GM12878 (cell line): Measurements from ENCODE around the gene KRT14. TPM values are rescaled to one million over a fixed set of nuclear protein-coding genes. Genes with fewer than 3 reads are reported as not detected.
A peak's percentile ranks its signal among the peaks of the same experiment; 100 is the strongest.

Source experiments
- ATAC-seq: fragments of 200-7000 bp; cut with Tn5 transposase; 3 replicates; pipeline ENCODE4 v1.9.1; 2020; ENCODE audit warnings: mild to moderate bottlenecking, moderate library complexity
- BruUV-seq: library from RNA; stranded (reverse); fragments of 400-500 nt; replicated peaks from 2 replicates; lab custom pipeline; 2021; lab: Mats Ljungman, UMichigan
- CTCF ChIA-PET: fragments of 300-600 bp; sonication (Branson Sonifier 250); formaldehyde crosslinking; extraction: SDS; loops from one replicate; lab custom pipeline; 2021; ENCODE audit warnings: inconsistent platforms; lab: Yijun Ruan, JAX
- POLR2A ChIA-PET: fragments of 350-600 bp; formaldehyde crosslinking; extraction: SDS; loops from one replicate; lab custom pipeline; 2021; ENCODE audit warnings: inconsistent platforms; lab: Charles Lee
- RAD21 ChIA-PET: fragments of 300-600 bp; sonication (Branson Sonifier 250); formaldehyde crosslinking; loops from one replicate; lab custom pipeline; 2023; ENCODE audit warnings: antibody characterized with exemption; ENCODE audit not compliant: unreplicated experiment; lab: Charles Lee
- SMC1A ChIA-PET: fragments of 300-600 bp; sonication (Branson Sonifier 250); formaldehyde crosslinking; loops from one replicate; lab custom pipeline; 2023; ENCODE audit not compliant: unreplicated experiment, uncharacterized antibody; lab: Charles Lee
- DNase-seq: peaks from one replicate; pipeline ENCODE4 v3.0.0-alpha.2; 2011; ENCODE audit warnings: low read depth, low spot score
- FAIRE-seq: peaks from 3 replicates; lab custom pipeline; 2011; peaks lifted over from hg19 to GRCh38; lab: Jason Lieb, UNC
- H2AFZ ChIP-seq: 2 replicates; pipeline ENCODE4 v1.6.0; 2011; ENCODE audit warnings: low read depth, low read length, control low read depth; ENCODE audit not compliant: control insufficient read depth
- H3K27ac ChIP-seq: 2 replicates; pipeline ENCODE4 v1.5.1; 2011; ENCODE audit warnings: control low read depth; ENCODE audit not compliant: control insufficient read depth, insufficient read depth
- H3K27me3 ChIP-seq, 2 experiments: replicated peaks in 1 of 2; 2 replicates each; pipeline versions ENCODE4 v1.6.0 to v1.6.1; 2011; ENCODE audit warnings: low read length in 1 of 2; ENCODE audit not compliant: control insufficient read depth in 2 of 2, insufficient read depth in 2 of 2
- H3K36me3 ChIP-seq, 2 experiments: 2 replicates each; pipeline ENCODE4 v1.5.1; 2011; ENCODE audit warnings: low read length in 1 of 2; ENCODE audit not compliant: control insufficient read depth in 2 of 2, insufficient read depth in 2 of 2
- H3K4me1 ChIP-seq: 2 replicates; pipeline ENCODE4 v1.6.1; 2011; ENCODE audit warnings: mild to moderate bottlenecking, low read length, moderate library complexity, mixed read lengths; ENCODE audit not compliant: control insufficient read depth, insufficient read depth
- H3K4me2 ChIP-seq: 2 replicates; pipeline ENCODE4 v1.6.0; 2011; ENCODE audit warnings: control low read depth; ENCODE audit not compliant: control insufficient read depth, insufficient read depth
- H3K4me3 ChIP-seq: fragments of 200-600 bp; sonication (generic); 2 replicates; pipeline ENCODE4 v1.5.1; 2016
- H3K79me2 ChIP-seq: 2 replicates; pipeline ENCODE4 v1.6.0; 2011; ENCODE audit warnings: low read length; ENCODE audit not compliant: control insufficient read depth, insufficient read depth
- H3K9ac ChIP-seq: 2 replicates; pipeline ENCODE4 v1.8.0; 2011; ENCODE audit warnings: low read length, control low read depth, mixed read lengths; ENCODE audit not compliant: control insufficient read depth, insufficient read depth
- H3K9me3 ChIP-seq: replicated peaks from 3 replicates; pipeline ENCODE4 v1.5.1; 2011; ENCODE audit warnings: mild to moderate bottlenecking, low read length; ENCODE audit not compliant: control insufficient read depth, insufficient read depth
- H4K20me1 ChIP-seq: 2 replicates; pipeline ENCODE4 v1.6.0; 2011; ENCODE audit not compliant: control insufficient read depth, insufficient read depth
- BHLHE40 ChIP-seq, 2 experiments: fragments of 450-650 bp in 1 of 2; IDR thresholded peaks; 2 replicates each; pipeline ENCODE4 v1.6.1; 2011 to 2017; ENCODE audit warnings: low read depth in 2 of 2, borderline replicate concordance in 1 of 2, improper control_type of control experiment in 1 of 2, low read length in 1 of 2, mild to moderate bottlenecking in 1 of 2
- CREB1 ChIP-seq: IDR thresholded peaks from 2 replicates; pipeline ENCODE4 v1.6.1; 2012; ENCODE audit warnings: low read depth, mild to moderate bottlenecking, inconsistent platforms
- CREM ChIP-seq: IDR thresholded peaks from 2 replicates; pipeline ENCODE4 v1.6.1; 2014; ENCODE audit warnings: antibody characterized with exemption, low read depth
- EZH2 ChIP-seq: IDR thresholded peaks from 2 replicates; pipeline ENCODE4 v1.6.1; 2012; ENCODE audit warnings: low read depth, mild to moderate bottlenecking, control low read depth, inconsistent platforms, low read length, borderline replicate concordance; ENCODE audit not compliant: control insufficient read depth
- GABPA ChIP-seq: IDR thresholded peaks from 2 replicates; pipeline ENCODE4 v1.6.1; 2014; ENCODE audit warnings: antibody characterized with exemption, low read depth, mild to moderate bottlenecking, inconsistent platforms
- MTA2 ChIP-seq: fragments of 450-650 bp; IDR thresholded peaks from 2 replicates; pipeline ENCODE4 v1.6.1; 2016; ENCODE audit warnings: low read depth, mild to moderate bottlenecking, moderate library complexity
- POLR2A ChIP-seq: IDR thresholded peaks from 2 replicates; pipeline ENCODE4 v1.6.1; 2011; ENCODE audit warnings: low read depth, mild to moderate bottlenecking, low read length
- RUNX3 ChIP-seq: IDR thresholded peaks from 2 replicates; pipeline ENCODE4 v1.6.1; 2012; ENCODE audit warnings: low read length, inconsistent platforms
- SIX5 ChIP-seq: IDR thresholded peaks from 2 replicates; pipeline ENCODE4 v1.6.1; 2011; ENCODE audit warnings: mild to moderate bottlenecking, low read depth, low read length, moderate library complexity; ENCODE audit not compliant: severe bottlenecking
- SMC3 ChIP-seq: IDR thresholded peaks from 2 replicates; pipeline ENCODE4 v1.6.1; 2011; ENCODE audit warnings: low read length, improper control_type of control experiment, borderline replicate concordance
- SPI1 ChIP-seq: IDR thresholded peaks from 2 replicates; pipeline ENCODE4 v1.6.1; 2011; ENCODE audit warnings: low read depth, mild to moderate bottlenecking, low read length, moderate library complexity, borderline replicate concordance; ENCODE audit not compliant: insufficient read depth
- ZSCAN29 ChIP-seq: fragments of 450-650 bp; IDR thresholded peaks from 2 replicates; pipeline ENCODE4 v1.6.1; 2017; ENCODE audit warnings: mild to moderate bottlenecking, moderate library complexity
- WGBS: methylation state at CpG from one replicate; pipeline ENCODE4 v1.1.6; 2016; ENCODE audit warnings: low lambda C conversion rate; ENCODE audit not compliant: insufficient replicate concordance, insufficient coverage; ENCODE audit errors: missing lambda C conversion rate; 5-methylcytosine and 5-hydroxymethylcytosine counted together
- in situ Hi-C: fragments of 300-500 bp; cut with MboI; formaldehyde crosslinking; loops from 9 replicates; pipeline ENCODE4 v1.14.3; 2018; ENCODE audit warnings: mixed read lengths
- intact Hi-C: fragments of 100-400 bp; cut with micrococcal nuclease; formaldehyde crosslinking; loops from one replicate; pipeline ENCODE4 v1.14.2; 2022; ENCODE audit not compliant: unreplicated experiment
- polyA plus RNA-seq, 11 experiments: library from polyadenylated mRNA; depleted of rRNA in 4 of 11; unstranded in 6 of 11; stranded (reverse) in 5 of 11; fragments of >200 nt; fragmentation: Nextera tagmentation in 4 of 11; fragmentation: Illumina TruSeq in 1 of 11; extraction: Ambion mirVana in 4 of 11; extraction: Trizol in 1 of 11; gene quantifications; 1 replicate in 1 of 11; 2 replicates in 10 of 11; pipeline versions ENCODE4 v1.2.1 to v1.2.3, GENCODE V29; 2011 to 2016; ENCODE audit warnings: inconsistent platforms in 2 of 11, missing spikeins in 2 of 11, low read depth in 1 of 11
- total RNA-seq, 4 experiments: library from RNA; depleted of rRNA in 3 of 4; stranded (reverse); fragments of >200 nt in 3 of 4; fragmentation: Illumina TruSeq in 1 of 4; extraction: Trizol in 1 of 4; gene quantifications; 2 replicates each; pipeline versions ENCODE4 v1.2.1 to v1.2.3, GENCODE V29; 2013 to 2021
- TF ChIP-seq, protein P1 (sequence below): fragments of 450-650 bp; IDR thresholded peaks from 2 replicates; pipeline ENCODE4 v1.6.1; 2017; ENCODE audit warnings: mild to moderate bottlenecking, moderate library complexity
- TF ChIP-seq, protein P2 (sequence below): fragments of 450-650 bp; IDR thresholded peaks from 2 replicates; pipeline ENCODE4 v1.6.1; 2016; ENCODE audit warnings: mild to moderate bottlenecking, moderate library complexity, borderline replicate concordance

Gene KRT14
- total and polyA plus RNA-seq, 10 of the 15 experiments (the other 5 are each of a cell fraction or from before 2014, with no cell fraction given), result 1.5 TPM; not detected in 9

DNA sequence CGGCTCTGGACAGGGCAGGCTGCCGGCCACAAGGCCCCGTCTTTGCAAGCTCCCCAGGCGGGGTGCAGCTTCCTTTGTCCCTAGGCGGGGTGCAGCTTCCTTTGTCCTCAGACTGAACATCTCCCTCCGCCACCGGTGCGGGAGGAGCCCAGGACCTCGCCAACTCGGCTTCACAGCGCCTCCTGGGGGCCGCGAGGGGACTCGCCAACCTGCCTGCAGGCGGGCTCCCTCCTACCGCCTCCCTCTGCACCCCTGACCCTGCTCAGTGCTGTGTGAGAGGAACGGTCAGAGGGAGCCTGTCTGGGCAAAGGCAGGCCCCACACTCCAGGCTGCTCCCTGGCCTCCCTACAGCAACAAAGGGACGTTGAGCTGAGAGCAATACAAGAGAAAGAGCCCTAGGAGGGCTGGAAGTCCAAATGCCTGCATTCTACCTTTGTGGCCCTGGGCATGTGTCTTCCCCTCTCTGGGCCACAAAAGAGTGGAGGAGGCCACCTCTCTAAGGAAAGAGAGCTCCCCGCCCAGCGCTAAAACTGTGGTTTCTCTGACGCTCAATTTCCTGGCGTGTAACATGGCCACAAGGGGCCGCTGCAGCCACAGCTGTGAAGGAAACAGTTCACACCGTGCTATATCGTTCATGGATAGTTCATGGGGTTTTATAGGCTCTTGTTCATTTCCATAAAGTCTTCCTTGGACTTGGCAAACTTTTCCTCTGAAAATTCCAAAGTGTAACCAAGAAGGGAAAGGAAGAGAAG lies 37.7 kb downstream of the KRT14 start:
- 2% methylated on average over 25 of the region's 25 CpGs for WGBS
- in situ Hi-C loops (loop anchor here (5.0 kb wide), 2 partner anchors 113 to 642 kb away; no protein-coding TSS in a partner anchor), intact Hi-C loops (loop anchor here (1.0 to 2.0 kb wide), 5 partner anchors 99 to 746 kb away; no protein-coding TSS in a partner anchor)
- DNase-seq (peak; percentile 12), ATAC-seq (peak; percentile 95), FAIRE-seq (peak; percentile 76)
- no peak overlapping the region for H3K27ac ChIP-seq
- no peaks in the 10 kb centered on the region for H3K4me1 ChIP-seq
- no peak overlapping the region for H3K4me3 ChIP-seq
- H3K9me3 ChIP-seq, result no peaks in the 10 kb centered on the region; the same call in 2 of the 3 replicates
- no peak overlapping the region for H3K9ac ChIP-seq
- no peaks in the 10 kb centered on the region; a peak in 2 of 4 replicates for H3K27me3 ChIP-seq
- ChIA-PET SMC1A (interaction anchor here (0.6 to 5.3 kb wide), 23 partner anchors 9 to 933 kb away, joined by 3 to 34 read pairs (median 4); no protein-coding TSS in a partner anchor), RAD21 (interaction anchor here (0.9 to 3.3 kb wide), 16 partner anchors 10 to 933 kb away, joined by 3 to 32 read pairs (median 6); no protein-coding TSS in a partner anchor), CTCF (interaction anchor here (0.6 to 6.3 kb wide), 47 partner anchors 9 to 1021 kb away, joined by 3 to 146 read pairs (median 5); partner anchors contain the start of gene EIF1), POLR2A (interaction anchor here (1.1 kb wide), 1 partner anchor 638 kb away, joined by 3 read pairs; no protein-coding TSS in a partner anchor)
- H3K36me3 ChIP-seq, result no peaks in the 10 kb centered on the region
- BruUV-seq, result no TSS peak
- no peak overlapping the region; the same call in 1 of the 2 replicates for H2AFZ ChIP-seq
- no peaks in the 10 kb centered on the region for H4K20me1 ChIP-seq
- H3K4me2 ChIP-seq, result no peak overlapping the region
- H3K79me2 ChIP-seq, result no peaks in the 10 kb centered on the region
- TF ChIP-seq RUNX3 (peak; percentile 83), SMC3 (peak; percentile 74), BHLHE40 (IDR thresholded peaks at IDR 0.05; ENCODE audit: borderline replicate concordance in 1 of 2, low read depth in 2 of 2, low read length in 1 of 2) (peak in 1 of 2 experiments; percentile 4; a peak in 1 of 4 replicates), ZSCAN29 (no peak), POLR2A (no peak), EZH2 (no peak), MTA2 (no peak), GABPA (no peak), SPI1 (no peak), CREB1 (0 out of 2 replicates have a peak, but pooled peaks have one; percentile 55), SIX5 (no peak), CREM (peak; percentile 49)
- TF ChIP-seq, protein P1, sequence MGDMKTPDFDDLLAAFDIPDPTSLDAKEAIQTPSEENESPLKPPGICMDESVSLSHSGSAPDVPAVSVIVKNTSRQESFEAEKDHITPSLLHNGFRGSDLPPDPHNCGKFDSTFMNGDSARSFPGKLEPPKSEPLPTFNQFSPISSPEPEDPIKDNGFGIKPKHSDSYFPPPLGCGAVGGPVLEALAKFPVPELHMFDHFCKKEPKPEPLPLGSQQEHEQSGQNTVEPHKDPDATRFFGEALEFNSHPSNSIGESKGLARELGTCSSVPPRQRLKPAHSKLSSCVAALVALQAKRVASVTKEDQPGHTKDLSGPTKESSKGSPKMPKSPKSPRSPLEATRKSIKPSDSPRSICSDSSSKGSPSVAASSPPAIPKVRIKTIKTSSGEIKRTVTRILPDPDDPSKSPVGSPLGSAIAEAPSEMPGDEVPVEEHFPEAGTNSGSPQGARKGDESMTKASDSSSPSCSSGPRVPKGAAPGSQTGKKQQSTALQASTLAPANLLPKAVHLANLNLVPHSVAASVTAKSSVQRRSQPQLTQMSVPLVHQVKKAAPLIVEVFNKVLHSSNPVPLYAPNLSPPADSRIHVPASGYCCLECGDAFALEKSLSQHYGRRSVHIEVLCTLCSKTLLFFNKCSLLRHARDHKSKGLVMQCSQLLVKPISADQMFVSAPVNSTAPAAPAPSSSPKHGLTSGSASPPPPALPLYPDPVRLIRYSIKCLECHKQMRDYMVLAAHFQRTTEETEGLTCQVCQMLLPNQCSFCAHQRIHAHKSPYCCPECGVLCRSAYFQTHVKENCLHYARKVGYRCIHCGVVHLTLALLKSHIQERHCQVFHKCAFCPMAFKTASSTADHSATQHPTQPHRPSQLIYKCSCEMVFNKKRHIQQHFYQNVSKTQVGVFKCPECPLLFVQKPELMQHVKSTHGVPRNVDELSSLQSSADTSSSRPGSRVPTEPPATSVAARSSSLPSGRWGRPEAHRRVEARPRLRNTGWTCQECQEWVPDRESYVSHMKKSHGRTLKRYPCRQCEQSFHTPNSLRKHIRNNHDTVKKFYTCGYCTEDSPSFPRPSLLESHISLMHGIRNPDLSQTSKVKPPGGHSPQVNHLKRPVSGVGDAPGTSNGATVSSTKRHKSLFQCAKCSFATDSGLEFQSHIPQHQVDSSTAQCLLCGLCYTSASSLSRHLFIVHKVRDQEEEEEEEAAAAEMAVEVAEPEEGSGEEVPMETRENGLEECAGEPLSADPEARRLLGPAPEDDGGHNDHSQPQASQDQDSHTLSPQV, result no peak
- TF ChIP-seq, protein P2, sequence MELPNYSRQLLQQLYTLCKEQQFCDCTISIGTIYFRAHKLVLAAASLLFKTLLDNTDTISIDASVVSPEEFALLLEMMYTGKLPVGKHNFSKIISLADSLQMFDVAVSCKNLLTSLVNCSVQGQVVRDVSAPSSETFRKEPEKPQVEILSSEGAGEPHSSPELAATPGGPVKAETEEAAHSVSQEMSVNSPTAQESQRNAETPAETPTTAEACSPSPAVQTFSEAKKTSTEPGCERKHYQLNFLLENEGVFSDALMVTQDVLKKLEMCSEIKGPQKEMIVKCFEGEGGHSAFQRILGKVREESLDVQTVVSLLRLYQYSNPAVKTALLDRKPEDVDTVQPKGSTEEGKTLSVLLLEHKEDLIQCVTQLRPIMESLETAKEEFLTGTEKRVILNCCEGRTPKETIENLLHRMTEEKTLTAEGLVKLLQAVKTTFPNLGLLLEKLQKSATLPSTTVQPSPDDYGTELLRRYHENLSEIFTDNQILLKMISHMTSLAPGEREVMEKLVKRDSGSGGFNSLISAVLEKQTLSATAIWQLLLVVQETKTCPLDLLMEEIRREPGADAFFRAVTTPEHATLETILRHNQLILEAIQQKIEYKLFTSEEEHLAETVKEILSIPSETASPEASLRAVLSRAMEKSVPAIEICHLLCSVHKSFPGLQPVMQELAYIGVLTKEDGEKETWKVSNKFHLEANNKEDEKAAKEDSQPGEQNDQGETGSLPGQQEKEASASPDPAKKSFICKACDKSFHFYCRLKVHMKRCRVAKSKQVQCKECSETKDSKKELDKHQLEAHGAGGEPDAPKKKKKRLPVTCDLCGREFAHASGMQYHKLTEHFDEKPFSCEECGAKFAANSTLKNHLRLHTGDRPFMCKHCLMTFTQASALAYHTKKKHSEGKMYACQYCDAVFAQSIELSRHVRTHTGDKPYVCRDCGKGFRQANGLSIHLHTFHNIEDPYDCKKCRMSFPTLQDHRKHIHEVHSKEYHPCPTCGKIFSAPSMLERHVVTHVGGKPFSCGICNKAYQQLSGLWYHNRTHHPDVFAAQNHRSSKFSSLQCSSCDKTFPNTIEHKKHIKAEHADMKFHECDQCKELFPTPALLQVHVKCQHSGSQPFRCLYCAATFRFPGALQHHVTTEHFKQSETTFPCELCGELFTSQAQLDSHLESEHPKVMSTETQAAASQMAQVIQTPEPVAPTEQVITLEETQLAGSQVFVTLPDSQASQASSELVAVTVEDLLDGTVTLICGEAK, result no peak
